Gastrocnemius medialis (tissue), 4 donors: Measurements from ENCODE around the gene MAN2A1.

Experiments used
- POLR2A ChIP-seq, 2 donors: fragments of 450-650 bp; IDR thresholded peaks; one replicate each; pipeline ENCODE4 v1.6.1; 2017; ENCODE audit warnings: antibody characterized with exemption in 2 of 2, mild to moderate bottlenecking in 2 of 2, moderate library complexity in 2 of 2
- TF ChIP-seq, protein P1 (sequence below), 5 experiments: fragments of 450-650 bp in 3 of 5; fragments of 200-600 bp in 2 of 5; sonication (generic) in 2 of 5; IDR thresholded peaks in 4 of 5; conservative IDR thresholded peaks in 1 of 5; 1 replicate in 4 of 5; 2 replicates in 1 of 5; pipeline ENCODE4 v1.5.1; 2016 to 2019; ENCODE audit warnings: antibody characterized with exemption in 5 of 5, mild to moderate bottlenecking in 3 of 5, moderate library complexity in 3 of 5

DNA sequence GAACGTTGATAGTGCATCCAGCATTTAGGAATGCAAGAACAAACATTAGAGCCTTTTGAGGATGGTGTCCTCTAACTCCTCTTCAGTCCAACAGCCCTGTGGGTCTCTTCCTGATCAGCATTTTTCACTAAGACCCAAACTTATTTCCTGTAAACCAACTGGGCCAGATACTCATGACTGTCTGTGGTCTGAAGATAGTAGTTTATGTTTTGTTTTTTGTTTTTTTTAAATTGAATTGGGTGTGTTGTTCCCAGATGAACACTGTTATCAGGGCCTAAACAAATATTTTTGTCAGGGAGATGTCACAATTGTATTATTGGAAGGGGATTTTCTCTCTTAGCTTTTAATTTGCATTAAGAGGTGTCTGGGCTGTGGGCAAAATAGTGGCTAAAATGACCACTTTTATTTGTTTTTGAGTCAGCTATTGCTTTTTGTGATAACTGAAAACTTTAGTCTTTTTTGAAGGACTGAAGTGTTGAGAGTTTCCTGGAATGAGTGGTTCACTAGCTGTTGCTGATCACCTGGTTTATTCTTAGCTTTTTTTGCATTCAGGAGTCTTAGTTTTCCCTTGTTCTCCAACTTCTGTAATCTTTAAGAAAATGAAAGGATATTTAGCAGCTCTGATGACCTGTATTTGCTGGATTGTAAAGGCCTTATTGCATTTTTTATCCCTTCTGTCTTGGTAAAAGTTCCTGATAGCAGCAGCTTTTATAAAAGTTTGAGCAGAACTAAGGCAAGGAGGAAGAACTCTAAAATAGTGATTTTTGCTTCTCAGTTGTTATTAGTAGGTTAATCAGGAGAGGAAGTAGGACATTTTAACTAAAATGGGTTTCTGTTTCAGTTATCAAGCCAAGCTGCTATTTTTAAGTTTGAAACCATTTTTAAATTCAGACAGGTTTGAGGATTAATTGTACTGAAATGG, 5.5 kb downstream of the MAN2A1 start:
- TF ChIP-seq, protein P1, sequence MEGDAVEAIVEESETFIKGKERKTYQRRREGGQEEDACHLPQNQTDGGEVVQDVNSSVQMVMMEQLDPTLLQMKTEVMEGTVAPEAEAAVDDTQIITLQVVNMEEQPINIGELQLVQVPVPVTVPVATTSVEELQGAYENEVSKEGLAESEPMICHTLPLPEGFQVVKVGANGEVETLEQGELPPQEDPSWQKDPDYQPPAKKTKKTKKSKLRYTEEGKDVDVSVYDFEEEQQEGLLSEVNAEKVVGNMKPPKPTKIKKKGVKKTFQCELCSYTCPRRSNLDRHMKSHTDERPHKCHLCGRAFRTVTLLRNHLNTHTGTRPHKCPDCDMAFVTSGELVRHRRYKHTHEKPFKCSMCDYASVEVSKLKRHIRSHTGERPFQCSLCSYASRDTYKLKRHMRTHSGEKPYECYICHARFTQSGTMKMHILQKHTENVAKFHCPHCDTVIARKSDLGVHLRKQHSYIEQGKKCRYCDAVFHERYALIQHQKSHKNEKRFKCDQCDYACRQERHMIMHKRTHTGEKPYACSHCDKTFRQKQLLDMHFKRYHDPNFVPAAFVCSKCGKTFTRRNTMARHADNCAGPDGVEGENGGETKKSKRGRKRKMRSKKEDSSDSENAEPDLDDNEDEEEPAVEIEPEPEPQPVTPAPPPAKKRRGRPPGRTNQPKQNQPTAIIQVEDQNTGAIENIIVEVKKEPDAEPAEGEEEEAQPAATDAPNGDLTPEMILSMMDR (IDR thresholded peaks at IDR 0.05 in 4 of 5, conservative IDR thresholded peaks at IDR 0.05 in 1 of 5), result no peak
- TF ChIP-seq POLR2A (IDR thresholded peaks at IDR 0.05), result no peak
